ENCODE results near the gene PARP2.

The PARP2 gene

DNA sequence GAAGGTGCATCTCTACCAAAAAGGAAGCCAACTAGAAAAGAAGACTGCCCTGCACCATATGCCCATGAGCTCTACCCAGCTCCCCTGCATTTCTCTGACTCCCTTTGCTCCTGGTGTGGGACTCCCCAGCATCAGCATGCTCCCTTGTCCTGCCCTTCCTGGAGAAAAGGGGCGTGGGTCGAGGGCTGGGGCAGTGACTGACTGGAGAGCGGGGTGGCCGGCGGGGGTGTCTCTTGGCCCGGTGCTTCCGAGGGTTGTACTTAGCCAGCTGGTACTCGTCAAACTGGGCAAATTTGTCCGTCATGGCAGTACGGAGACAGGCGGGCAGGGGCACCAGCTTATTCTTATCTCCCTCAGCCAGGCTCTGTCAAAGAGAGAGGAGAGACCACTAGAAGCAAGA lies 60.1 kb downstream of the PARP2 start:
- DNase-seq = no peak
